ENCODE results near the gene BMPER. TPM values are rescaled to one million over a fixed set of nuclear protein-coding genes. Genes with fewer than 3 reads are reported as not detected.

BMPER gene
- total and polyA plus RNA-seq, 10 of the 15 experiments (the other 5 are each of a cell fraction or from before 2014, with no cell fraction given): 0.02 to 0.08 TPM; not detected in 8

DNA sequence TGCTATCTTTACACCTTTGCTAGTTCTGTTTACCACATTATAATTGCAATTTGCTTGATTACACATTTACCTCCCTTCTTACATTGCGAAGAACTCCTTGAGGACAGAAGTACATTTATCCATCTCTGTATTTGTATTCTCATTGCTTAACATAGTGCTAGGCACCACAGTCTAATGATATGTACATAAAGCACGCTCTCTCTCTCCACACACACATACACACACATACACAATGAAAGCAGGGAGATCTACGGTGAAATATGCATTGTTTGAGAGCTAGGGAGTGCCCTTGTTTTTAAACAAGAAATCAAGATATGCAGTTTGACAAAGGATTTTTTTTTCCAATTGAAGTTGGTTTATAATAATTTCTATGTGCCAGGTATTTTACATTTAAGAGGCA lies 148.7 kb downstream of the BMPER start:
- TF ChIP-seq, protein P1, sequence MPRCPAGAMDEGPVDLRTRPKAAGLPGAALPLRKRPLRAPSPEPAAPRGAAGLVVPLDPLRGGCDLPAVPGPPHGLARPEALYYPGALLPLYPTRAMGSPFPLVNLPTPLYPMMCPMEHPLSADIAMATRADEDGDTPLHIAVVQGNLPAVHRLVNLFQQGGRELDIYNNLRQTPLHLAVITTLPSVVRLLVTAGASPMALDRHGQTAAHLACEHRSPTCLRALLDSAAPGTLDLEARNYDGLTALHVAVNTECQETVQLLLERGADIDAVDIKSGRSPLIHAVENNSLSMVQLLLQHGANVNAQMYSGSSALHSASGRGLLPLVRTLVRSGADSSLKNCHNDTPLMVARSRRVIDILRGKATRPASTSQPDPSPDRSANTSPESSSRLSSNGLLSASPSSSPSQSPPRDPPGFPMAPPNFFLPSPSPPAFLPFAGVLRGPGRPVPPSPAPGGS (IDR thresholded peaks at IDR 0.05; ENCODE audit: borderline replicate concordance, insufficient read depth, low read depth, low read length, poor library complexity, severe bottlenecking): no peak
- no peak for TF ChIP-seq STAT1 (conservative IDR thresholded peaks at IDR 0.05)
- no peak for TF ChIP-seq CBX3 (IDR thresholded peaks at IDR 0.05; ENCODE audit: borderline replicate concordance, low read depth)
- no peak for TF ChIP-seq FOS (IDR thresholded peaks at IDR 0.05; ENCODE audit: borderline replicate concordance, extremely low read depth, insufficient read length)
- no peak for TF ChIP-seq ZNF217 (IDR thresholded peaks at IDR 0.05)
- TF ChIP-seq GATAD2B (conservative IDR thresholded peaks at IDR 0.05; ENCODE audit: low read depth): no peak
- no peak for TF ChIP-seq TCF12 (IDR thresholded peaks at IDR 0.05; ENCODE audit: low read depth, low read length)
- TF ChIP-seq, protein P2, sequence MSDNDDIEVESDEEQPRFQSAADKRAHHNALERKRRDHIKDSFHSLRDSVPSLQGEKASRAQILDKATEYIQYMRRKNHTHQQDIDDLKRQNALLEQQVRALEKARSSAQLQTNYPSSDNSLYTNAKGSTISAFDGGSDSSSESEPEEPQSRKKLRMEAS (IDR thresholded peaks at IDR 0.05; ENCODE audit: low read depth, low read length): no peak
- TF ChIP-seq BRCA1 (IDR thresholded peaks at IDR 0.05; ENCODE audit: low read depth, low read length): no peak
- TF ChIP-seq TAF1 (IDR thresholded peaks at IDR 0.05; ENCODE audit: borderline replicate concordance, low read depth, low read length): no peak
- no peak for TF ChIP-seq TARDBP (IDR thresholded peaks at IDR 0.05; ENCODE audit: borderline replicate concordance)
- no peak for TF ChIP-seq MEF2A (IDR thresholded peaks at IDR 0.05; ENCODE audit: insufficient read depth, low read depth, low read length)
- TF ChIP-seq RAD51 (IDR thresholded peaks at IDR 0.05): no peak
- TF ChIP-seq SMARCA5 (IDR thresholded peaks at IDR 0.05): no peak
- TF ChIP-seq, protein P3, sequence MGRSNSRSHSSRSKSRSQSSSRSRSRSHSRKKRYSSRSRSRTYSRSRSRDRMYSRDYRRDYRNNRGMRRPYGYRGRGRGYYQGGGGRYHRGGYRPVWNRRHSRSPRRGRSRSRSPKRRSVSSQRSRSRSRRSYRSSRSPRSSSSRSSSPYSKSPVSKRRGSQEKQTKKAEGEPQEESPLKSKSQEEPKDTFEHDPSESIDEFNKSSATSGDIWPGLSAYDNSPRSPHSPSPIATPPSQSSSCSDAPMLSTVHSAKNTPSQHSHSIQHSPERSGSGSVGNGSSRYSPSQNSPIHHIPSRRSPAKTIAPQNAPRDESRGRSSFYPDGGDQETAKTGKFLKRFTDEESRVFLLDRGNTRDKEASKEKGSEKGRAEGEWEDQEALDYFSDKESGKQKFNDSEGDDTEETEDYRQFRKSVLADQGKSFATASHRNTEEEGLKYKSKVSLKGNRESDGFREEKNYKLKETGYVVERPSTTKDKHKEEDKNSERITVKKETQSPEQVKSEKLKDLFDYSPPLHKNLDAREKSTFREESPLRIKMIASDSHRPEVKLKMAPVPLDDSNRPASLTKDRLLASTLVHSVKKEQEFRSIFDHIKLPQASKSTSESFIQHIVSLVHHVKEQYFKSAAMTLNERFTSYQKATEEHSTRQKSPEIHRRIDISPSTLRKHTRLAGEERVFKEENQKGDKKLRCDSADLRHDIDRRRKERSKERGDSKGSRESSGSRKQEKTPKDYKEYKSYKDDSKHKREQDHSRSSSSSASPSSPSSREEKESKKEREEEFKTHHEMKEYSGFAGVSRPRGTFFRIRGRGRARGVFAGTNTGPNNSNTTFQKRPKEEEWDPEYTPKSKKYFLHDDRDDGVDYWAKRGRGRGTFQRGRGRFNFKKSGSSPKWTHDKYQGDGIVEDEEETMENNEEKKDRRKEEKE (IDR thresholded peaks at IDR 0.05): no peak
- TF ChIP-seq, protein P4, sequence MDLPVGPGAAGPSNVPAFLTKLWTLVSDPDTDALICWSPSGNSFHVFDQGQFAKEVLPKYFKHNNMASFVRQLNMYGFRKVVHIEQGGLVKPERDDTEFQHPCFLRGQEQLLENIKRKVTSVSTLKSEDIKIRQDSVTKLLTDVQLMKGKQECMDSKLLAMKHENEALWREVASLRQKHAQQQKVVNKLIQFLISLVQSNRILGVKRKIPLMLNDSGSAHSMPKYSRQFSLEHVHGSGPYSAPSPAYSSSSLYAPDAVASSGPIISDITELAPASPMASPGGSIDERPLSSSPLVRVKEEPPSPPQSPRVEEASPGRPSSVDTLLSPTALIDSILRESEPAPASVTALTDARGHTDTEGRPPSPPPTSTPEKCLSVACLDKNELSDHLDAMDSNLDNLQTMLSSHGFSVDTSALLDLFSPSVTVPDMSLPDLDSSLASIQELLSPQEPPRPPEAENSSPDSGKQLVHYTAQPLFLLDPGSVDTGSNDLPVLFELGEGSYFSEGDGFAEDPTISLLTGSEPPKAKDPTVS (IDR thresholded peaks at IDR 0.05; ENCODE audit: low read depth, low read length): no peak
- Histone ChIP-seq H3K4me1 (ENCODE audit: control insufficient read depth, insufficient read depth, low read length) (no peaks in the 10 kb centered on the region), H3K27me3 (replicated peaks in 1 of 2; ENCODE audit: control insufficient read depth in 2 of 2, insufficient read depth in 2 of 2, low read length in 1 of 2) (no peaks in the 10 kb centered on the region), H3K4me2 (ENCODE audit: control insufficient read depth, insufficient read depth) (no peak overlapping the region), H3K4me3 (no peak overlapping the region), H3K36me3 (ENCODE audit: control insufficient read depth in 2 of 2, insufficient read depth in 2 of 2, low read length in 1 of 2) (no peaks in the 10 kb centered on the region), H4K20me1 (ENCODE audit: control insufficient read depth, insufficient read depth) (no peaks in the 10 kb centered on the region), H3K9me3 (replicated peaks; ENCODE audit: control insufficient read depth, insufficient read depth, low read length) (no peaks in the 10 kb centered on the region), H2AFZ (ENCODE audit: control insufficient read depth, low read depth, low read length) (no peak overlapping the region), H3K79me2 (ENCODE audit: control insufficient read depth, insufficient read depth, low read length) (no peaks in the 10 kb centered on the region), H3K9ac (ENCODE audit: control insufficient read depth, insufficient read depth, low read length) (no peak overlapping the region), H3K27ac (ENCODE audit: control insufficient read depth, insufficient read depth) (no peak overlapping the region)
- intact Hi-C loops (cut with micrococcal nuclease; ENCODE audit: unreplicated experiment) (no loop called here), in situ Hi-C loops (cut with MboI) (no loop called here)
- FAIRE-seq: no peak
- ChIA-PET CTCF (no interaction called here), POLR2A (no interaction called here), SMC1A (ENCODE audit: uncharacterized antibody, unreplicated experiment) (no interaction called here), RAD21 (ENCODE audit: unreplicated experiment) (no interaction called here)
- DNase-seq (ENCODE audit: low read depth, low spot score): no peak
- WGBS (ENCODE audit: insufficient coverage, insufficient replicate concordance, low lambda C conversion rate, missing lambda C conversion rate): 14% methylated on average over 3 of the region's 3 CpGs
- BruUV-seq (replicated peaks): no TSS peak
- ATAC-seq: no peak
